Measurements from ENCODE around the gene CDC42.

DNA sequence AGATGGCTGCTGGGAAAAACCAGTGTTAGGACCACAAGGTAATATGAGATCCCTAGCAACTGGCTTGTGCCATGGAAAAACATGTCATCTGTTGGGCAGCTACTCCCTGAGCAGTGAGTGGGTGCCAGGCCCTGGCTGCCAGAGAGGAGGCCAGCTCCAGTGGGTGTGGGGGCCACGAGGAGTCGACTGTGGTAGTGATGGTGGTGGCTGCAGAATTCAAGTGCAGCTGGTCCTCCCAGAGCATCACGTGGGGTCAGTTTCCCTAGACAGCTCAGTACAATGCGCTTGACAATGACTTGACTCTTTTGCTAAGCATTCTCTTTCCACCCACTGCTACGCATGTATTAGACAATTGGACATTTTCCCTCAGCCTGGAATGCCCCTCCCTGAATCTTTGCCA is 14.5 kb upstream of the CDC42 start:
- TF ChIP-seq, protein P1, sequence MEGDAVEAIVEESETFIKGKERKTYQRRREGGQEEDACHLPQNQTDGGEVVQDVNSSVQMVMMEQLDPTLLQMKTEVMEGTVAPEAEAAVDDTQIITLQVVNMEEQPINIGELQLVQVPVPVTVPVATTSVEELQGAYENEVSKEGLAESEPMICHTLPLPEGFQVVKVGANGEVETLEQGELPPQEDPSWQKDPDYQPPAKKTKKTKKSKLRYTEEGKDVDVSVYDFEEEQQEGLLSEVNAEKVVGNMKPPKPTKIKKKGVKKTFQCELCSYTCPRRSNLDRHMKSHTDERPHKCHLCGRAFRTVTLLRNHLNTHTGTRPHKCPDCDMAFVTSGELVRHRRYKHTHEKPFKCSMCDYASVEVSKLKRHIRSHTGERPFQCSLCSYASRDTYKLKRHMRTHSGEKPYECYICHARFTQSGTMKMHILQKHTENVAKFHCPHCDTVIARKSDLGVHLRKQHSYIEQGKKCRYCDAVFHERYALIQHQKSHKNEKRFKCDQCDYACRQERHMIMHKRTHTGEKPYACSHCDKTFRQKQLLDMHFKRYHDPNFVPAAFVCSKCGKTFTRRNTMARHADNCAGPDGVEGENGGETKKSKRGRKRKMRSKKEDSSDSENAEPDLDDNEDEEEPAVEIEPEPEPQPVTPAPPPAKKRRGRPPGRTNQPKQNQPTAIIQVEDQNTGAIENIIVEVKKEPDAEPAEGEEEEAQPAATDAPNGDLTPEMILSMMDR (IDR thresholded peaks at IDR 0.05; ENCODE audit: low read depth, low read length): no peak
- no peak for TF ChIP-seq EZH2phosphoT487 (IDR thresholded peaks at IDR 0.05; ENCODE audit: low read depth)

All from OCI-LY3 (cell line).